HG02981 (cell line): ENCODE results near the gene MORC2.

ENCODE experiments used
- ATAC-seq: cut with Tn5 transposase; IDR thresholded peaks from one replicate; pipeline ENCODE4 v1.9.1; 2021; ENCODE audit warnings: mild to moderate bottlenecking, moderate library complexity; ENCODE audit not compliant: unreplicated experiment

MORC2 gene

DNA sequence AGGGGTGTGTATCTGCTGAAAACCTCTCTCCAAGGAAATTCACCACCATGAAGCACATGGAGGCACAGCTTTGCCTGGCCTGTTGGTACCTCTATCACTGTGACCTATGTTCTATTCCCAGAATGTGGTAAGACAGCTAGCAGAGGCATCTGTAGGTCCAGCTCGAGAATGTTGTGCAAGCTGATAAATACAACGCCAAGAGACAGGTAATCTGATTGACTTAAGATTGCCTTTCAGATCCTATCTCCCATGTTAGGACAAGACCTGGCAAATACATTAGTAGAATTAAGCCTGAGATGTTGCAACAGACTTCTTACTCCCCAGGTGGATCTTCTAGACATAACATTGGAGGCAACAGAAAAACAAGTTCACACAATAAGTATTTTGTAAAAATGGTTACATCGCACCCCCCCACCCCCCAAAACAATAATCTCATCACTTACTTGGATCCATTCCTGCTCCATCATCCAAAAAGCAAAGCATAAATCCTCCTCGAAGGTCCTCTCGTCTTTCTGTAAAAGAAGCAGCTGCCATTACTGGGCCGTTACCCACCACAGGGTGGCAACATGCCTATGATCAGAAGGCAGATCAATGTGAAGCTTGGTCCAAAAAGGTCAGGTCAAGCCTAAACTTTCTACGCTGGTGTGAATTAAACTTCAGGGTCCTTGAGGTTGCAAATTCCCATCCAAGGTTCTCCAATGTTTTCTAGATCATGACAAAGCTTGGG, 18.5 kb downstream of the MORC2 start:
- no peak for ATAC-seq

DNA sequence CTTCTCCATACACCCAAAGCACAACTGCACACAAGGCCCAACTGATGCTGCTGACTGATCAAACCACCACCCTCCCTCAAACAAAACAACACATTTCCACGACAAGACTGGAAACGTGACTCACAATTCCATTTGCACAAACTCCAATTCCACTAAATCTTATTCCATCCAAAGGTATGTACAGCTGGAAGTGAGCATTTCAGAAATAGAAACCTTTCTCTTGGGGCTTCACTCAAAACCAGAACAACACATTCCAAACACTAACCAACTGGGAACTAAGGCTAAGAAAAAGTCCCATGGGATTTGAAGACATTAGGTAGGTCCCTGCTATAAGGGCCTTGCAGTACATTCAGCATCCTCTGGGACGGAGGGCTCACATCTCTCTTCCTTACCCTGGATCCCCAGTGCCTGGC, 19.6 kb downstream of the MORC2 start:
- ATAC-seq, result no peak

DNA sequence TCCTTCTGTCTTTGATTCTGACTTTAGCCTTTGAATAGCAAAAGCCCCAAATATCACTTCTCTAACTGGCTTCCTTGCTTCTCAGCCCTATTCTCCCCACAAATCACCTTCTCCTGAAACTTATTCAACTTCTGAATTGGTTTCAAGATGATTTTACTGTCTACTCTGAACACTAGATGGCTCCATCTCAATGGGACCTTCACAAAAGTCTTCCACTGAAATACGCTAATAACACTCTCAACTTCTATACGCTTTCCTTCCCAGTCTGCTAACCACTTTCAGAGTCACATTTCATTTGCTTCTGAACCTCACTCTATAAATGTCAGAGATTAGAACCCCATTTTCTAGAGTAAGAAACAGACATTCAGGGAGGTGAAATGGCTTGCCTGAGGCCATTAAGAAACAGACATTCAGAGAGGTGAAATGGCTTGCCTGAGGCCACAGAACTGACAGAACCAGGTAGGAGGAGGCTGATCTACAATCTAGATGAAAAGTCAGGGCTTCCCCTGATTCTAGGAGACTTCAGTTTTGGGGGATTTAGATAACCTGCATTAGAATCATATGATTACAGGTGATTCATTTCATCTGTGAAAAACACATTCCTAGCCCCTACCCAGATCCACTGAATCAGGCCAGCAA, 20.6 kb downstream of the MORC2 start:
- no peak for ATAC-seq

DNA sequence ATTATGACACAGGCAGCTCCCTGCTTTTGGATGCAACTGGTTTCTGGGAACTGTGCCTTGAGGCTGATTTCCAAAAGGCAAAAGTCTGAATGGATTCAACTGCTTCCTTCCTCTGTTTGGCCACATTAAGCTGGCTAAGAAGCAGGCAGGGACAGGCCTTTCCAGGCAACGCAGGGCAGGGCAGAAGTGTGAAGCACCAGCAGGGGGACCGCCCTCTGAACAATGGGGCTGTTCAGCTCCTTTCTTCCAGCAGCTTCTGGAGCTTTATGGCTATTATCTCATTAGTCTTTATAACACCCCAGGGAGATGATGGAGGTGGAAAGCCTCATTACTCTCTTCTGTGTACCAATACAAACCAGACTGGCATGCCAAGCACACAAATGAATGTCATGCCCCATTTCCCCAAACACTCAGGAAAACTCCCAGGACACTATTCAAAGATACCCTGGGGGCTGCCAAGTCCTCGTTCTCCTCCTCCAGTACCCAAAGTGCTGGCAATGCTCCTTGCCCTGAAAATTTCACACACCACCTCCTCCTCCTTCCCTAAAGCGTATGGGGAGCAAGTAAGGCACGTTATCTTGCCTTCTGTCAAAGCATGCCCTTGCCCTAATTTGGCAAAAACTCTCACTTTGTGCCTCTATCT, 21.3 kb downstream of the MORC2 start:
- ATAC-seq, result no peak

DNA sequence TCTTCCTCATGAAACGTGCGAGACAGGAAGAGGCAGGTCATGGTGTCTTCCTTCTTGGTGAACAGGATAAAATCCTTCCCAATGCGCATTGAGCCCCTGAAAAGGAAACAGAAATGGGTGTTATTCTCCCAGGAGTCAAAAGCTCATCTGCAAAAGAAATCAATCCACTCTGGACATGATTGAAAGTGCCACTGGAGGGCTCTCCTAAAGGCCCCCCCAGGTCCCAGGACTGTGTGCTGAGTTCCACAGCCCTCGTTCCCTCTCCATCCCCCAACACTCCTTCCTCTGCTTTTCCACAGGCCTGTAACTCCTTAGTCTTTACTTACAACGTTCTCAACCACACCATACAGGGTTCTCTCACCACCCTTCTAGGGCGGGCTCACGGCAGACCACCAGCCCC, 22.2 kb downstream of the MORC2 start:
- ATAC-seq, result no peak

DNA sequence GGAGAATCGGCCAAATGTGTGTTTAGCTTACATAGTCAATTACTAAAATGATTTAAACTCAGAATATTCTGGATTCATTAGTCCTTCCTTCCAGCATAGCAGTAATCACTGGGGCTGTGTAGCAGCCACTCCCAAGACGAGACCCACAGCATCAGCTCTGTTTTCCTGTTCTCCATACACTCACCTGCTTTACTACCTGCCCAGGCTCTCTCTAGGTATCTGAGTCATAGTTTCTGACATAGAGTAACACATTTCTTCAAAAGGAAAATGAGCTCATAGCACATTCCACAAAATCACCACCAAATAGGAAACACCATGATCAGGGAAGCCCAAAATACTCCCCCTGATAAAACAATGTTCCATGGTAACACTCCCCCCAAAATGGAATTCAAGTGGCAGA, 22.9 kb downstream of the MORC2 start:
- no peak for ATAC-seq

DNA sequence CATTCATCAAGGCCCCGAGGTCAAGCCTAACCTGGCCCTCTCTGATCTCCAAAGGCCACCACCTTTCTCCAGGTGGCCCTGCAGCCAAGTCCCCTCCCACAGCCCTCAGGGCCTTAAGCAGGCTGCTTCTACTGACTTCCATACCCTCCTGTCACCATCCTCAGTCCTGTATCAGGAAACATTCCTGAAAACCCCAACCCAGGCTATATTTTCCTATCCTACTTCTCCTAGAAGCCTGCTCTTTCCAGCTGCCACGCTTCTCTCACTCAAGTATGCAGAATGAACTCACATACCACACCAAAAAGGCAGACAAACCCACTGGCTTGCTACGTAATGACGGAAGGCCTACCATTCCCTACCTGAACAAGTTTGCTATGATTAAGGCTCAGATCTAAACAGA, 23.6 kb downstream of the MORC2 start:
- ATAC-seq, result no peak

DNA sequence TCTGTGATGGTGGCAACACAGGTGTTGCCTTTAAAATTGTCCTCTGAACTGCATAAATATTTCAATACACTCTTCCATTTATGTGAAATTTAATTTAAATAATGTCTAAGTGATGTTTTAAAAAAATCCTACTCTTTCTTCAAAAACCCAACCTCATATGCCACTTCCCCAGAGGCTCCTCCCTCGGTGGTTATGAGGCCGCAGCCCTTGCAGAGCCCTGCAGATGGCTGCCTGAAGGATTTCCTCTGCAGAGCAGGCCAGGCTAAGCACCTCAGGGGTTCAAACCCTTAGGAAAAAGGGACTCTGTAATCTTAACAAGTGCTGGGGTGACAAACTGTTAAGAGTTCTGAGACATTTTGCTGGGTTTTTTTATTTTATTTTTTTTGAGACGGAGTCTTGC, 25.2 kb downstream of the MORC2 start:
- no peak for ATAC-seq

DNA sequence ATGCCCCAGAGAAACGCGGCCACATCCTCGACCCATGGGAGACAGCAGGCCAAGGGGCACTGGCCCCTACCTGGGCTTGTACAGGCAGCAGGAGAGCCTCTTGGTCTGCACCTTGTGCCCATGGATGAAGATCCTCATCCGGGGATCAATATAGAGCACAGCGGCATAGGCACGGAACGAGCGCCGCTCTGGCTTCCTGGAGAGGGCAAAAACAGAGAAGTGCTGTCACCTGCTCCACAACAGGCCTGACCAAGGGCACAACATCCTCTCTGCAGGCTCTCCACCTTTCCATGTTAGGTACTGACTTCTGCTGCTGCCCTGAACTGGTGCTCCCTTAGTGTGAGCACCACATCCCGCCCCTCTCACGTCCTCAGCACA, 27.2 kb downstream of the MORC2 start:
- no peak for ATAC-seq

DNA sequence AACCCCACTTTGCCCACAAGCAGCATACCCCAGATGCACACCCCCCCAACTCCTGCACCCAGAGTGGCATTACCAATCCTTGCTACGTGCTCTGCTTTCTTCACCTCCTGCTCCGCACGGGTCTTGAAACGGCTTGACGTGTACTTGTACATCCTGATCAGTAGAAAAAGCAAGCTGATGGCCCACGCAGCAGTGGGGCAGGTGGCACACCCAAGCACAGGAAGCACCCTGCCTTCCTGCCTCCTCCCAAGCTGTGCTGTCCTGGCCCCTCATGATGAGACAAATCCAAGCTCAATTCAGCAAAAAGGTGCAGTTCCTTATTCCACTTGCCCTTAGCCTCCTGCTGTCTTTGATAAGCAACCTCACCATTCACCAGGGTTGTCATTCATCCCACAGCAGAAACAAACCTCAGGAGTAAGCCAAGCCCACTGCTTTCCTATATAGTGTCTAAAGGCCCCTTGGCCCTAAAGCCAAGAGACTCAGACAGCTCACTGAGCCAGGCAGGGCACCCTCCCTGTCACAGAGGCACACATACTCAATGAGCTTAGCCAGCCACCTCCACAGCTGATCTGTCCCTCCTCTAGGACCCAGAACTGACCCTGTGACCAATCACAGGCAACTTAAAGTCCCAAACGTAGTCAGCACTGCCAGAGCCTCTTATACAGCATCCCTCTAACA, 27.8 kb downstream of the MORC2 start:
- ATAC-seq, result no peak

DNA sequence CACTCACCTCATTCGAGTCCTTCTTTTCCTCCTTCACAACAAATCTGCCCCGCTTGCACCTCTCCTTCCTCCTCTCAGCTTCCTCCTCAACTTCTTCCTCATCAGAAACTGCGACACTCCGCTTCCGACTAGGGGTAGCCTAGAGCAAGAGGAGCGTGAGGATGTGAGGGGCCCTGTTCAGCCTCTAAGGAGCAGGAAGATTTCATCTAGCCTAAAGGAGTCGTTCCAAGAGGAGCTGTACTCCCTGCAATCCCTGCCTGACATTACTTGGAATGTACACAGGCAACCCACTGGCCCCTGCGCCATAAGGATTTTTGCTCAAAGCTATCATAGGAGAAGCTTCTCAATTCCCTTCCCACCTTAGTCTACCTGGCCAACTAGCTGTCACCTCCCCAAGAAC, 34.5 kb downstream of the MORC2 start:
- no peak for ATAC-seq

DNA sequence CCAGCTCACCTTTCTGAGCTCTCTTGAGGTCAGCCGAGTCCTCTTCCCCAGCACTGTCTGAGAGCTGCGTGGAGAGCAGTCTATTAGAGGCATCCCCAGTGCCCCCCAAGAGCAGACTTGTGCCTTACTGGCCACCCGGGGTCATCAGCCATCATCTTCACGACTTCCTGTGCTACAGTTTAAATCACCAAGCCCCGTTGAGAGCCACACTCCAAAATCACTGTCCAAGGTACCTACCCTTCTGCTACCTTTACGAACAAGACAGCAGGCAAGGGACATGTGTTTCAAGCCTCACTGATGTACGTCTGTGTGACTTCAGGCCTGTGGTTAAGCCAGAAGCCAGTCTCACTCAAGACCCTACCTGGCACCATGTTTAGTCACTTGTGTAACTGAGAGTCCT, 35.1 kb downstream of the MORC2 start:
- no peak for ATAC-seq

DNA sequence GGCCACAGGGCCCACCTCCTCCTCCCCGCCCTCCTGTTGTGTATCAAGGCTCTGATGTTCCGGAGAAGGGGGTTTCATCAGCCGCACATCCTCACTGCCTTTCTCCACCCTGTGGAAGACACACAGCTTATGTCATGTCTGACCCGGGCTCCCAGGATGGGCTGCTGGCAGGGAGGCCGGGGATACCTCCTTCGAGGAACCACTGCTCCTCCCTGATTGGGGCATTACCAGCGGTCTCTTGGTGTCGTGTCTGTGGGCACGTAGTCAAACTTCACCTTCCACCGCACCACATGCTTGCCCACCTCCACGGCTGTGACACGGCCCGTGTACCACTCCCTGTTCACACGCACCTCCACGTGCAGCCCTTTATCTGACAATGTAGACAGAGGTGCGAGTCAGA, 35.9 kb downstream of the MORC2 start:
- no peak for ATAC-seq

DNA sequence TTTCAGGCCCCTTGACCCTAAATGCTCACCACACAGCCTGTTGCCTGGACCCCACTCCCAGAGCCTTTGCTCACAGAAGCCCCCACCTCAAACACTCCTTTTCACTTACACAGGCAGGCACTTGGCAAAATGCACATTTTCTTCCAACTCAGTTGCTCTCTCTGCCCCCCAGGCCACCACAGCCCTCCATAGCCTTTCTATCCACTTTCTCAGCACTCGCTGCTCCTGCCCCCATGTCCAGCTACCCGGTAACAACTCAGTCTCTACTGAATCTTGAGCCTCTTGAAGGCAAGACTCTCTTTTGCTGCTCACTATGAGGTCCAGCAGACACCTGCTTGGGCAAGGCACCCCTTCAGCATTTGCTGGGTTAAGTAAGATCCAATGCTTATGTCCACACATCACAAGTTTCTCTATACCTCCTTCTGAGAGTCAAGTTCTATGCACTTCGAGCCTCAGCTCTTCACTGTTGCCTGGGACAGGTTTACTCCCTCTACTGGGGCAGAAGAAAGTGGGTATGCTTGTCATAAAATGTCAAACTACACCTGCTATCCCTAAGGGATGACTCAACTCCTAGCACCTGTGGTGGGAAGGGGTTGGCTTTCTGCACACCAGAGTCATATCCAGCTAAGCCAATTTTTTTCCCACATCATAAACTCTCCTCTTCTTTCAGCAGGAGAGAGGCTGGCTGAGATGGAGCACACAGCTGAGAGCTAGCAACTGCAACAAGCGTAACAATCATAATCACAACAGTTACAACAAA, 36.9 kb downstream of the MORC2 start:
- ATAC-seq, result no peak

DNA sequence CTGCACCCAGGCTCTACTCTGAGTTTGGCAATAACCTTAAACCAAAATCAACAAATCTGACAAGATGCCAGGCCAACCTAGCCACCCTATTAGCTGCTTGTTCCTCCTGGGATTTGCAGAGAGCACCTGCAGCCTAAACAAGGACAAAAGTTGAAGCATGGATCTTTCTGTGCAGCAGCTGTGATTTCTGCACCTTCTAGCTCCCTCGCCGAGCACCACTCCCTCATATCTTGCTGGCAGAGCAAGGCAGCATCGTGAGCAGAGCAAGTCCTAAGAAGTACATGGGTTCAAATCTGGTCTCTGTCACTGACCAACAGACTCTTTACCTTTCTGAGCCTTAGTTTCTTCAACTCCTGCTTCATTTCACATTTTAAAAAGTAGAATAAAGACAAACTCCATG, 38.3 kb downstream of the MORC2 start:
- no peak for ATAC-seq

DNA sequence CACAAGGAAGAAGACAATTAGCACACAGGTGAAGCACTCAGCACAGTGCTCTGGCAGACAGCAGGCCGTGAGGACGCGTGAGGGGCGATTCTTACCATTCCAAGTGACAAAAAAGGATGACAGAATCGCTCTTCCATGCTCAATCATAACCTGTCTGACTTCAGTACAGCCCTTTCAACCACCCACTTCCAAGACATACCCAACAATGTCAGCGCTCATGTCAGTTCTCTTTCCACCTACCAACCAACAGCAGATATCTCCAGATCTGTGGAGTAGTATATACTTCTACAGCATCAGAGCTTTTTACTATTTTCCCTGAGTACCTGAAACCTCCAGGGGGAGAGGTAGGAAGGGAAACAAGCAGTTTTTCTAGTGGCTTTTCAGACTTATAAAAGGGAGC, 40.2 kb downstream of the MORC2 start:
- no peak for ATAC-seq

DNA sequence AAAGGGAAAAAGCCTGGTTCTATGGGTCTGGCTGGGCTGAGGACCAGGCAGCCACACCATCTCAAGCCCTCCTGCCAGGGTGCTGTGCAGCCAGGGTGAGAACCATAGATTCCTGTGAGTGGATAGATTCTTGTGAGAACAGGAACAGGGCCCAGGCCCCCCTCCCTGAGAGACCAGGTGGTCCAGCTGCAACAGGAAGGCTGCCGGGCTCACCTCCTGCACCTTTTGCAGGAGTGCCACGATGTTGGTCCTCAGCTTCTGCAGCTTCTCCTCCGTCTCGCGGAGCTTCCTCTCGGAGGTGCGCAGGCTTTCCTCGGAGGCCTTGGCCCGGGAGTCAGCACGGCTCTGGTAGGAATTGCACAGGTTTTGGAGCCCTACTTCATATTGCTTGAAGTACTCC, 40.8 kb downstream of the MORC2 start:
- ATAC-seq, result no peak

DNA sequence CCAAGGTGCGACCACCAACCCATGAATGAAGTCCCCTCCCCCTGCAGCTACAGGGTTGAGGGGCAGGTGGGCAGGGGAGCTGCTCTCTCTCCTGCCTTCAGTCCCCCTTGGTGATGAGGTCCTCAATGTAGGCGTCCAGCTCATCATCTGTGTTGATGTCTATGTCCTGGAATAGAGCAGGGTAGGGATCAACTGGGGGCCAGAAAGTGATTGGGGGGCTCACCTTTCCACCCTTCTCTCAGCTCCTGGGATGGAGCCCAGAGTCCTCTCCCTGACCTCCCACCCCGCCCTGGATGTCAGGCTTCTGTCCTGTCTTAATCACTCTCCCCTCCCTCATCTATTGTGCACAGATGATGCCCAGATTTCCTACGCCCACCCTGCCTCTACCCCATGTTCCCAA, 41.9 kb downstream of the MORC2 start:
- no peak for ATAC-seq

DNA sequence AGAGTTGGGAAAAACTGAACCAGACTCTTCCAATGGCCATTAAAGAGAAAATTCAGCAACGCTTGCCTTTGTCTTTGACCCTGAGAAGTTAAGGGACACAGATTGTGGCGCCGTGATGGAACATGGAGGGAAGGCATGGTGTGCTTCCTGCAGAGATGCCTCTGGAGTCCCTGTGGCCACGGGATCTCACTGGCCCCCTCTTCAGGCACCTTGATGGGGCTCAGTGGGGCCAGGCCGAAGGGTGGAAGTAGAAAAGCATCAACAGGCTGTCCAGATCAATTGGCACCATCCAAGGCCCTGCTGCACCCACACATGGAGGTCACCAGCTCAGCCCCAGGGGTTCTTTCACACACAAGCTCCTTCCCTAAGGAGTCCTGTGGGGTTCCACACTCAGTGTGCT, 42.9 kb downstream of the MORC2 start:
- ATAC-seq, result no peak

DNA sequence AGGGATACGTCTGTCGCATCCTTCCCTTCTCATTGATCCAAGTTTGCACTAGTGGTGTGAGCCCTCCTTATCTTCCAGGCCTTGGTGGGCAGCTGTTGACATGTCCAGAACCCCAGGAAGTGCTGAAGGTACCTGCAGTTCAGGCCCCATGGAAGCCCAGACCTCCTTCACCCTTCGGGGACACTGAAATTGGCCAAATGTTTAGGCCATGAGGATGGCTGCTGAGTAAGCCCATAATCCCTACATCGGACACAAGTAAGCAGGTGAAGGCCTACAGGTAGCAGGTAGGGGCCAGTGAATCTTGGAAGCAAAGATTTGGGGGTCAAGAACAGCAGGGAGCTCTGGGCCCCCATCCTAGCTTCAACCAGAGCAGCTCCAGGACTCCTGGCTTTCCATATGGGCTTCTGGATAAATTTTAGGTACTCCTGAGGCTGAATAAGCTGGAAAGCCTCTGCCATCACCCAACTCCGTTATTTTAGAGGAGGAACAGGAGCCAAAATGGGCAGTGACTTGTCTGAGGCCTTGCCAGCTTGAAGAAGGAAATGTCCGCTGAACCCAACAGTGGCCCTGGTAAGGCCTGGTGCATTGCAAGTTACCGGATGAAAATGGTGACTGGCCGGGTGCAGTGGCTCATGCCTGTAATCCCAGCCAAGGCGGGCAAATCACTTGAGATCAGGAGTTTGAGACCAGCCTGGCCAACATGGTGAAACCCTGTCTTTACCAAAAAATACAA, 45.2 kb downstream of the MORC2 start:
- ATAC-seq, result no peak
